ENCODE results near the gene MAPK8IP3.
"Not testable (repeated sequence)": the region's sequence is repeated elsewhere in the genome, so short reads cannot be mapped to it uniquely, and the experiment has no call there.

The MAPK8IP3 gene

DNA sequence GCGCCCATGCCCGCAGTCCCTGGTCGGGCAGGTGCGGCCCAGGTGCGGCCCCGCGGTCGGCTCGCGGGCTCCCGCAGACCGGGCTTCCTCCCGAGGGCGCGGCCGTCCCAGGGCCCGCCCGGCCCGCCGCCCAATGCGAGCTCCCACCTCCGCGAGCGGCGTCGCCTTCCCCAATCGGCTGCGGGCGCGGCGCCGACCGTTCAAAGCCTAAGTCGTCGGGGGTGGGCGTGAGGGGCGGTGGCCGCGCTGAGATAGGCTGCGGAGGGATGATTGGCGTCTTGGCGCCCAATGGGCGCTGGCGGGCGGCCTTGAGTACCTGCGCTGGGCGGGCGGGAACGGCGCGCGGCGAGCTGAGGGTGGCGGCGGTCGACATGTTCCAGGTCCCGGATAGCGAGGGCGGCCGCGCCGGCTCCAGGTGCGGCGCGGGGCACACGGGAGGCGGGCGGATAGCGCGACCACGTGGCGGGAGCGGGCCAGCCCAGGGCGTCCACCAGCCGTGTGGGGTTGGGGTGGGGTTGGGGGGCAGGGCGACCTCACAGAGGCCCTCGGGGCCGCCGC lies 28.0 kb upstream of the MAPK8IP3 start, which contains the start of gene JPT2:
Gene JPT2 (plus strand): TSS at position 338 of the 558 bp plus-strand sequence. CDS start 34 bp downstream, at position 372.
- DNase-seq, result peak; percentile 96 to 97

- DNase-seq, result peak; percentile 54 to 62
Observed at GRCh38 chr16:1678500-1679098, 27.4 kb upstream of the MAPK8IP3 start.

GRCh38 chr16:1680361-1680760 lies 25.6 kb upstream of the MAPK8IP3 start:
- DNase-seq, result no peak

DNA sequence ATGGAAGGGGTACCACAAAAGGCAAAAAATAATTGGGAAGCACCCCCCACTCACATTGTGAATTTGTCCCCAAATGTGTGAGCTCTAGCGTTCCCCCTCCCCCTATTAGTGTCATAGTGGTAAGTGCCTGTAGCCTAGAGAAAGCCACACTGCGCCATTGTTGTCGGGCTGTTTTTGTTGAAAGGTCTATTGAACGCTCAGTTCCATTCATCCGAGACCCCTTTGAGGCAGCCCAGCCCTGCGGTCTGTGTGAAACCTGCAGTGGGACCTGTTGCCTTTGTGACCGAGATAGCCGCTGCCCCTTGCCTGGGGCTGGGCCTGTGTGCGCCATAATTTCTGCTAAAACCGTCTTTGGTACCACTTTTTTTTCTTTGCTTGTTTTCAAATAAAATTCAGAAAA lies 25.0 kb upstream of the MAPK8IP3 start:
- no peak for DNase-seq

- DNase-seq, result no peak
Observed at GRCh38 chr16:1687427-1688316, 18.3 kb upstream of the MAPK8IP3 start.

DNA sequence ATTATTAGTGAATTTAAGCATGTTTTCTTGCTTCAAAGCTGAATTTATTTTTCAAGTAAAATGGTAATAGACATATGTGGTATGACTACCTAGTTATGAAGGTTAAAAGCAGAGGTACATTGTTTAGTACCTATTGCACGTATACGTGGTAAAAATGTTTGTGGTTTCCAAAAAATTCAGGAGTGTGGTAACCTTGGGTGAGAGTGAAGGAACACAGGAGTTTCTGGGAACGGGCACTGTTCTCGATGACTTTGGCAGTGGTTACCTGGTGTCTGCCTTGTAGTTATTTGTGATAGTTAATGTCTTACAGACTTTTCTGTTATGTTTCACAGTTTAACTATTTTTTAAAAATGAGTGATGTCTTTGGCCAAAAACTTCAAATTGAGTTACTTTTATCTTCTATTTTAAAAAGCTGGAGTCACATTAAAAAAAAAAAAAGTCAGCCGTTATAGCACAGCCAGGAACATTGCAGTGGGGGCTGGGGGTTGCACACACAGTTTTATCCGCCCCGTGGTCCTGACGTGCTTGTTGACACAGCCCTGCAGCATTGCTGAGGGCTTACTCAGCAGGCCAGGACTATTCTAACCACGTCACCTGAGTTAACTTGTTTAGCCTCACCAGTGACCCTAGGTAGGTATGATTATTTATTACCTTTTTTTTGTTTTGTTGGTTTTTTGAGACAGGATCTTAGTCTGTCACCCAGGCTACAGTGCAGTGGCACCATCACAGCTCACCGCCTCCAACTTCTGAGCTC lies 17.0 kb upstream of the MAPK8IP3 start:
- DNase-seq, result no peak

- no peak for DNase-seq
Observed at GRCh38 chr16:1689853-1690252, 16.1 kb upstream of the MAPK8IP3 start.

DNA sequence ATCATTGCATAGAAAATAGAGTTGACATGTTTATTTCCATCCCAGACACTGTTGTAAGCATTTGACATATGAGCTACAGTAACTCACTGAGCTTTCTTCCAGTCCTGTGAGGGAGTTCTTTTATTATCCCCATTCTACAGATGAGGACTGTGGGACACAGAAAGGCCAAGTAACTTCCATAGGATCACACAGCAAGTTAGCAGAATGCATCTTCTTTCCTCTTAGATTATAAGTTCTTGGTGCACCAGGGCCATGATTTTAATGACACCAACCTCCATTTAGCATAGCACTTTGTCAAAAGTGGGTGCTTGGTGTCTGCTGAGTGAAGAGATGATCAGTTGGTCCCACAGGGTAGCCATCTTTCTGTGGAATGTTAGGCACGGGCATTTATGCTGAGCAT lies 15.2 kb upstream of the MAPK8IP3 start:
- no peak for DNase-seq

DNA sequence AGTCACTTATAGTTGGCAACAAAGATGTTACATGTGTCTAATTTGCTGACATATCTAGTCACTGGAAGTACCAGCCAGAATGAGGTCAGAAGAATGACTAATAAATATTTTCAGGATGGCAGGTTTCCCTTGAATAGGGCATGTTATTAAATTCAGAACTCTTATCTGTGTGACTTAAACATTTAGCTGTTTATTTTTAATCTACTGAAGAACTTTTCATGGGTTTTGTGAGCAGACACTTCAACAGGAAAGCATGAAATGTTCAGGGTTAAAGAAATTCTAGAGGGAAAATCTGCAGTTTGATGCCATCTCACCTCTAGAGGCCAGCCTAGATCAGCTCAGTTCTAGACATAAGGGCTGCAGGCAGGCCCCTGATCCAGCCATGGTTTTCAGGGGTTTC lies 14.7 kb upstream of the MAPK8IP3 start:
- DNase-seq, result no peak

DNA sequence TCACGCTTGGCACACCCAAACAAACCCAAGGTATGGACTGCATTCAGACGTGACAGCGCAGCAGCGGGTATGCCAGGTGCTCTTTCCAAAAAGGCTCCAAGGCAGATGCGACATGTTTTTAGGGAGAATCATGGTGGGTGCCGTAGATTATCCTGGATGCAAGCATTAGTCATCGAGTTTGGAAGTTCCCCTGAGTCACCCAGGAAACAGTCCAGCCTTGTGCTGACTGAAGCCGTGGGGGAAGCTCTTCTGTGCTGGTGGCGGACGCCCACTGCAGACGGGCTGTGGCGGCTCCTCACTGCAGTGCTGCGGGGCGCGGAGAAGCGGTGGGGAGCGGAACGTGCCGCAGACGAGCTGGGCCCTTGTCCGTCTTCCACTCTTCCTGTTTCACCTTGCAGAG lies 14.0 kb upstream of the MAPK8IP3 start:
- DNase-seq, result no peak

DNA sequence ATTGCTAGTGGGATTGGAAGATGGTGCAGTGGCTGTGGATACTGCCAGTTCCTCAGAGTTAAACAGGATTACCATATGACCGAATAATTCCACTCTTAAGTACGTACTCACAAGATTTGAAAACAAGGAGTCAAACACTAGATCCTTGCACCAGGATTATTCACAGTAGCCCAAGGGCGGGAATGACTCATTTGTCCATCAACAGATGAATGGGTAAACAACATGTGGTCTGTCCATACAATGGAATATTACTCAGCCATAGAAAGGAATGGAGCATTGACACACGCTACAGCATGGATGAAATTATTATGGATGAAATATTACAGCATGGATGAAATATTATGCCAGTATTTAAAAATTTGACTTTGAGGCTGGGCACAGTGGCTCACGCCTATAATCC lies 9.1 kb upstream of the MAPK8IP3 start:
- no peak for DNase-seq

- no peak for DNase-seq
Observed at GRCh38 chr16:1698680-1699079, 7.3 kb upstream of the MAPK8IP3 start.

- DNase-seq, result no peak
Observed at GRCh38 chr16:1700246-1700645, 5.7 kb upstream of the MAPK8IP3 start.

GRCh38 chr16:1701216-1701878 lies 4.6 kb upstream of the MAPK8IP3 start:
- DNase-seq, result no peak

- DNase-seq, result not testable (repeated sequence)
Observed at GRCh38 chr16:1705324-1705687, 689 bp upstream of the MAPK8IP3 start.

DNA sequence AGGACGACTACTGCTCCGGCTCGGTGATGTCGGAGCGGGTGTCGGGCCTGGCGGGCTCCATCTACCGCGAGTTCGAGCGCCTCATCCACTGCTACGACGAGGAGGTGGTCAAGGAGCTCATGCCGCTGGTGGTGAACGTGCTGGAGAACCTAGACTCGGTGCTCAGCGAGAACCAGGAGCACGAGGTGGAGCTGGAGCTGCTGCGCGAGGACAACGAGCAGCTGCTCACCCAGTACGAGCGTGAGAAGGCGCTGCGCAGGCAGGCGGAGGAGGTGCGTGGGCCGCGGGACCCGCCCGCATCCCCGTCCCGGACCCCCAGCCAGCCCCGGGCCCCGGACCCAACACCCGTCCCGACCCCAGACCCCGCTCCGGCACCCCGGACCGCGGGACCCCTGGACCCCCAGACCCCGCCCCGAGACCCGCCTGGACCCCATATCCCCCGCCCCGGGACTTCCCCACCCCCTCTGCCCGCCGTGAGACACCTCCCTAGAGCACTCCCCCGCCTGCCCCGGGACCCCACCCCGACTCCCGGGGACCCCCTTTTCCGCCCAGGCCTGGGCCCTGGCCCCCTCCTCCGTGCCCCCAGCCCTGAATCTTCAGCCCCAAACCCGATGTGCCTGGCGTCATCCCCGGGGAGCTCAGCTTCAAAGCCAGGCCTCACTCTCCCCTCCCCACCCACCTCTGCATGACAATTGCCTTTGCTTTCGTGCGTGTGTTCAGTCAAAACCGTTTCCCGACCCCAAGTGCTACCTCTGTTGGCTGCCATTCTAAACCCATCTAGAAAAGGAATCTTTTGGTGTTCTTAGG lies 594 bp downstream of the MAPK8IP3 start:
- DNase-seq, result peak; percentile 53 to 56

DNA sequence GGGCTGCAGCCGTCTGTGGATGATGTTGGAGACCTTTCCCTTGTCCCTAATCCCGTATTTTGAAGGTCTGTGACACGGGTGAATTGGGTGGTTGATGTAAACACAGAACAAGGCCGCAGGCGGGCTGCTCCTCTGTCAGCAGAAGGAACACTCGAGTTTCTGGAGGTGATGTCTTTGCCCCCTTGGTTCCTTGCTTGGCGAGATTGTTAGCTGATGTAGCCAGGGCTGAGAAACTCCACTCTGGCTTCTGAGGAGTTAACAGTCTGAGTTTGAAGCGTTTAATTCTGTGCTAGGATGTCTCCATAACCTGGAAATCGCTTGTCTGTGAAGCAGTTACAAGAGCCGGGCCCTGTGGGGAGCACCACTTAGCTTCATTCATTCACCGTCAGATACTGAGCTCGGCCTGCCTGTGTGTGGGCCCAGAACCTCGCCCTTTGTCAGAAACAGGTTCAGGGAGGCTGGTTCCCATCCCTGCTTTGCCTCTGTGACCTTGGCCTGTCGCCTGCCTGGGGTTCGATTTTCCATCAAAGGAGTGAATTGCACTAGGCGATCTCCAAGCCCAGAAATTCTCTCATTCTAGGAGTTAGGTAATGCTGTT lies 1.3 kb downstream of the MAPK8IP3 start:
- peak in 1 of 2 donors; percentile 16 for DNase-seq

DNA sequence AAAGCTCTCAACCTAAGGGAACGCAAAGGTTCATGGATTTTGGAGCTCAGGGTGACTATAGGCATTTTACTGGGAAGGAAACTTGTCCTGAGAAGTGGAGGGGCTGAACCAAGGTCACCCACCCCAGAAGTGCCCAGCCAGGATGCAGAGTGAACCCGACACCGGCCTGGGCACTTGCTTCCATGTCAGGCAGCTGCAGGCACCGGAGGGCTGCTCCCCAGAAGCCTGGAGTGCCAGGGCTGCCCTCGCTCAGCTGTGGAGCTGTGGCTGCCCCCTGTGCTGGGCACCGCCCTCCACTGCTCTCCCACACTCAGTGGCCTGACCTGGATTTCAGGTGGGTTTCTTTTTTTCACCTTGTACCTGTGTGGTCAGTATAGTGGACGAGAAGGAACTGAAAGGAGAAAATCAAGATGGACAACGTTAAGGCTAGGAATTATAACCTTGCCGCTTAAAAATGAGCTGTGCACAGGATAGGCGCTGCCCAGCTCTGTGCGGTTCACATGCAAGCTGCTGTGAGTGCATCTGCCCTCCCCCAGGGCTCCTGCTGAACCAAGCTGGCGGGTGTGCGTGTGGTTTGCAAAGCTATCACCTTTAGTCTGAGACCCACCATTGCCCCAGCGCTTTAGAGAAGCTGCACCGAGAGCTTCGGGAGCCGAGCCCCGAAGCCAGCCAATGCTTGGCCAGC lies 2.2 kb downstream of the MAPK8IP3 start:
- DNase-seq, result no peak

- no peak for DNase-seq
Observed at GRCh38 chr16:1708768-1709180, 2.8 kb downstream of the MAPK8IP3 start.

DNA sequence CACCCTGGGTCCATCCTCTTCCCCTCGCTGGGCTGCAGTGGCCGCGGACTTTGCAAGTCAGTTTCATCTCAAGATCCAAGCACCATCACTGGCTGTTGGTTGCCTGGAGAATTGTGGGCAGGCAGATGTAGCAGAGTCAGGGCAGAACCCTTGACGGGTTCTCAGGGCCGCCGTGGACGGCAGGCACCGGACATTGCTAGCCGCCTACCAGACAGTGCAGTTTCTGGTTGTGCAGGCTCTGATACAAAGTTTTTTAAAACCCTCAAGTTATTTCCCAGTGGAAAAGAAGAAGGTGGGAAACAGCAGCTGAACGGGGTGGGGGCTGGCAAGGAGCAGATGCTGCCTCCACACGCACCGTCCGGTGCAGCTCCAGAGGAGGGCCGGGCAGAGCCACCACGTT lies 3.4 kb downstream of the MAPK8IP3 start:
- no peak for DNase-seq
